ENCODE results near the gene ZNF841. TPM values are rescaled to one million over a fixed set of nuclear protein-coding genes. Genes with fewer than 3 reads are reported as not detected.

ZNF841 gene
- total RNA-seq, 1 experiment from 2014 or later, result 0.10 TPM

GRCh38 chr19:52141203-52141602 is 45.6 kb upstream of the ZNF841 start:
- Histone ChIP-seq H3K4me1 (ENCODE audit: control insufficient read depth in 1 of 2, insufficient read depth in 2 of 2, low read length in 2 of 2) (peaks cover 6 to 9% of the 10 kb centered on the region in 2 experiments; a peak in 2 of 4 replicates), H4K20me1 (ENCODE audit: insufficient read depth) (no peaks in the 10 kb centered on the region), H3K9me2 (ENCODE audit: insufficient read depth) (no peaks in the 10 kb centered on the region), H3K27me3 (ENCODE audit: insufficient read depth, low read length) (no peaks in the 10 kb centered on the region), H3K36me3 (ENCODE audit: control insufficient read depth in 1 of 2, insufficient read depth in 2 of 2, low read length in 2 of 2) (no peaks in the 10 kb centered on the region), H3K79me2 (ENCODE audit: insufficient read depth, low read length) (peaks cover 14% of the 10 kb centered on the region), H3K9ac (ENCODE audit: low read length) (no peak overlapping the region), H3K27ac (ENCODE audit: low read depth, low read length) (no peak overlapping the region), H3K9me3 (ENCODE audit: control insufficient read depth in 1 of 2, insufficient read depth in 1 of 2, low read depth in 1 of 2, low read length in 2 of 2) (peaks cover 5 to 8% of the 10 kb centered on the region in 2 experiments; a peak in 2 of 4 replicates), H3K4me2 (ENCODE audit: low read length) (no peak overlapping the region), H3K4me3 (replicated peaks in 1 of 2; ENCODE audit: low read depth in 1 of 2, low read length in 2 of 2) (no peak overlapping the region), H2AFZ (ENCODE audit: low read depth, low read length, poor library complexity, severe bottlenecking) (no peak overlapping the region)
- ATAC-seq (no peak), DNase-seq (ENCODE audit: low read depth, low spot score) (no peak)
- intact Hi-C loops (cut with micrococcal nuclease), result no loop called here
- ChIA-PET RAD21 (ENCODE audit: low non-redundant PET in 1 of 2, low total read pairs in 2 of 2, uncharacterized antibody in 2 of 2, unreplicated experiment in 2 of 2) (no interaction called here), POLR2A (interaction anchor here (0.8 kb wide), 1 partner anchor 48 kb away, joined by 3 read pairs; no protein-coding TSS in a partner anchor), CTCF (no interaction called here)
- BruUV-seq (replicated peaks), result no TSS peak
- TF ChIP-seq RAD21 (IDR thresholded peaks at IDR 0.05; ENCODE audit: low read depth), result no peak
- TF ChIP-seq ZFX (IDR thresholded peaks at IDR 0.05), result no peak
- TF ChIP-seq TCF7L2 (IDR thresholded peaks at IDR 0.05; ENCODE audit: borderline replicate concordance, extremely low read depth, insufficient read depth, insufficient read length), result no peak
- no peak for TF ChIP-seq FOSL1 (IDR thresholded peaks at IDR 0.05; ENCODE audit: low read depth)
- TF ChIP-seq EZH2phosphoT487 (IDR thresholded peaks at IDR 0.05; ENCODE audit: borderline replicate concordance), result no peak
- no peak for TF ChIP-seq SRF (IDR thresholded peaks at IDR 0.05; ENCODE audit: low read depth)
- no peak for TF ChIP-seq EGR1 (IDR thresholded peaks at IDR 0.05; ENCODE audit: low read depth)
- no peak for TF ChIP-seq ATF3 (IDR thresholded peaks at IDR 0.05)
- no peak for TF ChIP-seq JUND (IDR thresholded peaks at IDR 0.05)
- TF ChIP-seq REST (IDR thresholded peaks at IDR 0.05; ENCODE audit: low read depth), result no peak
- no peak for TF ChIP-seq POLR2AphosphoS5 (IDR thresholded peaks at IDR 0.05; ENCODE audit: low read depth, low read length)
- TF ChIP-seq ZBTB33 (IDR thresholded peaks at IDR 0.05; ENCODE audit: extremely low read depth, insufficient replicate concordance, low read length), result no peak
- TF ChIP-seq YY1 (IDR thresholded peaks at IDR 0.05; ENCODE audit: extremely low read depth, insufficient replicate concordance, low read depth, low read length), result no peak
- TF ChIP-seq POLR2A (IDR thresholded peaks at IDR 0.05; ENCODE audit: borderline replicate concordance, extremely low read depth, insufficient read depth, insufficient read length), result no peak
- TF ChIP-seq CBX3 (IDR thresholded peaks at IDR 0.05; ENCODE audit: low read depth), result no peak
- no peak for TF ChIP-seq CEBPB (IDR thresholded peaks at IDR 0.05; ENCODE audit: low read depth)
- TF ChIP-seq SP1 (IDR thresholded peaks at IDR 0.05; ENCODE audit: low read depth), result no peak
- TF ChIP-seq EZH2 (IDR thresholded peaks at IDR 0.05), result no peak
- TF ChIP-seq ELF1 (IDR thresholded peaks at IDR 0.05; ENCODE audit: borderline replicate concordance, low read depth), result no peak
